Measurements from ENCODE around the gene PAQR8. TPM values are rescaled to one million over a fixed set of nuclear protein-coding genes. Genes with fewer than 3 reads are reported as not detected.
"Not testable (repeated sequence)": the region's sequence is repeated elsewhere in the genome, so short reads cannot be mapped to it uniquely, and the experiment has no call there.

PAQR8 gene
- total and polyA plus RNA-seq, 4 donors = 36.0 to 60.1 (median 40.9) TPM

- Histone ChIP-seq H3K36me3 (ENCODE audit: control insufficient read depth, insufficient read depth, low read length) (no peaks in the 10 kb centered on the region), H3K4me3 (ENCODE audit: low read depth, low read length) (no peak overlapping the region), H3K27me3 (ENCODE audit: control insufficient read depth, insufficient read depth, low read length) (no peaks in the 10 kb centered on the region), H3K27ac (ENCODE audit: low read depth, low read length) (peak overlapping the region; percentile 82), H3K9me3 (ENCODE audit: control insufficient read depth, insufficient read depth, low read length) (no peaks in the 10 kb centered on the region), H3K4me1 (ENCODE audit: control insufficient read depth, insufficient read depth, low read length) (peaks cover 5% of the 10 kb centered on the region)
- no peak for DNase-seq (ENCODE audit: low read depth in 4 of 6, low spot score in 6 of 6)
- 93% methylated on average over 6 of the region's 8 CpGs for WGBS (ENCODE audit: insufficient coverage)
Observed at GRCh38 chr6:52423971-52424381, 62.0 kb downstream of the PAQR8 start.

- no CpG with 5 or more reads among the region's 2 CpGs for WGBS (ENCODE audit: insufficient coverage)
Observed at GRCh38 chr6:52424513-52424912, 62.6 kb downstream of the PAQR8 start.

GRCh38 chr6:52426667-52427066 is 64.7 kb downstream of the PAQR8 start:
- Histone ChIP-seq H3K36me3 (ENCODE audit: control insufficient read depth, insufficient read depth, low read length) (no peaks in the 10 kb centered on the region), H3K4me1 (ENCODE audit: control insufficient read depth, insufficient read depth, low read length) (no peaks in the 10 kb centered on the region), H3K27ac (ENCODE audit: low read depth, low read length) (no peak overlapping the region), H3K27me3 (ENCODE audit: control insufficient read depth, insufficient read depth, low read length) (no peaks in the 10 kb centered on the region), H3K9me3 (ENCODE audit: control insufficient read depth, insufficient read depth, low read length) (no peaks in the 10 kb centered on the region), H3K4me3 (ENCODE audit: low read depth, low read length) (no peak overlapping the region)
- DNase-seq (ENCODE audit: low read depth in 4 of 6, low spot score in 6 of 6) = no peak

More at GRCh38 chr6:52424513-52424912, 62.6 kb downstream of the PAQR8 start:
- H3K27ac ChIP-seq (ENCODE audit: low read depth, low read length) = peak overlapping the region; percentile 82
- no peaks in the 10 kb centered on the region for H3K27me3 ChIP-seq (ENCODE audit: control insufficient read depth, insufficient read depth, low read length)
- H3K9me3 ChIP-seq (ENCODE audit: control insufficient read depth, insufficient read depth, low read length) = no peaks in the 10 kb centered on the region
- no peak overlapping the region for H3K4me3 ChIP-seq (ENCODE audit: low read depth, low read length)
- H3K36me3 ChIP-seq (ENCODE audit: control insufficient read depth, insufficient read depth, low read length) = no peaks in the 10 kb centered on the region
- H3K4me1 ChIP-seq (ENCODE audit: control insufficient read depth, insufficient read depth, low read length) = peaks cover under 1% of the 10 kb centered on the region
- no peak for DNase-seq (ENCODE audit: low read depth in 4 of 6, low spot score in 6 of 6)

GRCh38 chr6:52433294-52433693 is 71.3 kb downstream of the PAQR8 start:
- not testable (repeated sequence) for H3K4me1 ChIP-seq (ENCODE audit: control insufficient read depth, insufficient read depth, low read length); H3K27me3 ChIP-seq (ENCODE audit: control insufficient read depth, insufficient read depth, low read length); DNase-seq (ENCODE audit: low read depth in 4 of 6, low spot score in 6 of 6); H3K36me3 ChIP-seq (ENCODE audit: control insufficient read depth, insufficient read depth, low read length); H3K4me3 ChIP-seq (ENCODE audit: low read depth, low read length); H3K9me3 ChIP-seq (ENCODE audit: control insufficient read depth, insufficient read depth, low read length); H3K27ac ChIP-seq (ENCODE audit: low read depth, low read length)
- WGBS (ENCODE audit: insufficient coverage) = 88% methylated on average over 2 of the region's 4 CpGs

GRCh38 chr6:52435345-52435744 is 73.4 kb downstream of the PAQR8 start:
- WGBS (ENCODE audit: insufficient coverage) = 94% methylated on average over 1 of the region's 1 CpG
- Histone ChIP-seq H3K27ac (ENCODE audit: low read depth, low read length) (no peak overlapping the region), H3K4me1 (ENCODE audit: control insufficient read depth, insufficient read depth, low read length) (no peaks in the 10 kb centered on the region), H3K27me3 (ENCODE audit: control insufficient read depth, insufficient read depth, low read length) (no peaks in the 10 kb centered on the region), H3K36me3 (ENCODE audit: control insufficient read depth, insufficient read depth, low read length) (peaks cover 7% of the 10 kb centered on the region), H3K9me3 (ENCODE audit: control insufficient read depth, insufficient read depth, low read length) (no peaks in the 10 kb centered on the region), H3K4me3 (ENCODE audit: low read depth, low read length) (no peak overlapping the region)
- DNase-seq (ENCODE audit: low read depth in 4 of 6, low spot score in 6 of 6) = no peak

- H3K4me1 ChIP-seq (ENCODE audit: control insufficient read depth, insufficient read depth, low read length) = no peaks in the 10 kb centered on the region
- no CpG with 5 or more reads among the region's 2 CpGs for WGBS (ENCODE audit: insufficient coverage)
- H3K27ac ChIP-seq (ENCODE audit: low read depth, low read length) = no peak overlapping the region
- DNase-seq (ENCODE audit: low read depth in 4 of 6, low spot score in 6 of 6) = no peak
- no peak overlapping the region for H3K4me3 ChIP-seq (ENCODE audit: low read depth, low read length)
- H3K9me3 ChIP-seq (ENCODE audit: control insufficient read depth, insufficient read depth, low read length) = peaks cover 2% of the 10 kb centered on the region
- no peaks in the 10 kb centered on the region for H3K27me3 ChIP-seq (ENCODE audit: control insufficient read depth, insufficient read depth, low read length)
- peaks cover 3% of the 10 kb centered on the region for H3K36me3 ChIP-seq (ENCODE audit: control insufficient read depth, insufficient read depth, low read length)
Observed at GRCh38 chr6:52438926-52439325, 77.0 kb downstream of the PAQR8 start.

GRCh38 chr6:52454556-52454955 is 92.6 kb downstream of the PAQR8 start:
- H3K9me3 ChIP-seq (ENCODE audit: control insufficient read depth, insufficient read depth, low read length) = peaks cover 4% of the 10 kb centered on the region

GRCh38 chr6:52457096-52457495 is 95.1 kb downstream of the PAQR8 start:
- no CpG with 5 or more reads among the region's 2 CpGs for WGBS (ENCODE audit: insufficient coverage)
- Histone ChIP-seq H3K27ac (ENCODE audit: low read depth, low read length) (no peak overlapping the region), H3K4me3 (ENCODE audit: low read depth, low read length) (no peak overlapping the region), H3K9me3 (ENCODE audit: control insufficient read depth, insufficient read depth, low read length) (no peaks in the 10 kb centered on the region), H3K4me1 (ENCODE audit: control insufficient read depth, insufficient read depth, low read length) (no peaks in the 10 kb centered on the region), H3K27me3 (ENCODE audit: control insufficient read depth, insufficient read depth, low read length) (no peaks in the 10 kb centered on the region), H3K36me3 (ENCODE audit: control insufficient read depth, insufficient read depth, low read length) (peaks cover 2% of the 10 kb centered on the region)
- no peak for DNase-seq (ENCODE audit: low read depth in 4 of 6, low spot score in 6 of 6)

More at GRCh38 chr6:52454556-52454955, 92.6 kb downstream of the PAQR8 start:
- DNase-seq (ENCODE audit: low read depth in 4 of 6, low spot score in 6 of 6) = no peak
- H3K4me3 ChIP-seq (ENCODE audit: low read depth, low read length) = no peak overlapping the region
- no peaks in the 10 kb centered on the region for H3K27me3 ChIP-seq (ENCODE audit: control insufficient read depth, insufficient read depth, low read length)
- H3K4me1 ChIP-seq (ENCODE audit: control insufficient read depth, insufficient read depth, low read length) = no peaks in the 10 kb centered on the region
- no CpG with 5 or more reads among the region's 2 CpGs for WGBS (ENCODE audit: insufficient coverage)
- peaks cover 2% of the 10 kb centered on the region for H3K36me3 ChIP-seq (ENCODE audit: control insufficient read depth, insufficient read depth, low read length)
- no peak overlapping the region for H3K27ac ChIP-seq (ENCODE audit: low read depth, low read length)

Other genes with a start within 250 kb of the PAQR8 start
- not detected for gene IL17A, start 175.8 kb upstream of the PAQR8 start, total RNA-seq
- not detected for gene IL17A, start 175.8 kb upstream of the PAQR8 start, polyA plus RNA-seq (ENCODE audit: insufficient read length in 2 of 2)
- not detected for gene IL17F, start 117.7 kb upstream of the PAQR8 start, total RNA-seq
- not detected for gene IL17F, start 117.7 kb upstream of the PAQR8 start, polyA plus RNA-seq (ENCODE audit: insufficient read length in 2 of 2)
- gene MCM3, start 77.4 kb upstream of the PAQR8 start, total RNA-seq = 10 to 100 TPM; 31.9 to 61.4 TPM
- gene MCM3, start 77.4 kb upstream of the PAQR8 start, polyA plus RNA-seq (ENCODE audit: insufficient read length in 2 of 2) = 10 to 100 TPM; 34.4 to 36.0 TPM
- 10 to 100 TPM; 44.3 to 76.0 TPM for gene EFHC1, start 58.2 kb downstream of the PAQR8 start, total RNA-seq
- 10 to 100 TPM; 43.5 to 44.4 TPM for gene EFHC1, start 58.2 kb downstream of the PAQR8 start, polyA plus RNA-seq (ENCODE audit: insufficient read length in 2 of 2)
- gene TRAM2, start 214.9 kb downstream of the PAQR8 start, total RNA-seq = 10 to 100 TPM; 10.3 to 25.4 TPM
- 1 to 10 TPM; 8.6 to 9.9 TPM for gene TRAM2, start 214.9 kb downstream of the PAQR8 start, polyA plus RNA-seq (ENCODE audit: insufficient read length in 2 of 2)